GM12878 (cell line): ENCODE data around the gene STARD5. TPM values are rescaled to one million over a fixed set of nuclear protein-coding genes. Genes with fewer than 3 reads are reported as not detected.

Experiments
- CEBPB ChIP-seq, 2 experiments: fragments of 150-350 bp in 1 of 2; IDR thresholded peaks; 2 replicates each; pipeline ENCODE4 v1.6.1; 2012 to 2014; ENCODE audit warnings: low read depth in 2 of 2, low read length in 2 of 2, borderline replicate concordance in 1 of 2, inconsistent platforms in 1 of 2
- CTCF ChIP-seq, 3 experiments: IDR thresholded peaks in 2 of 3; conservative IDR thresholded peaks in 1 of 3; 2 replicates each; pipeline ENCODE4 v1.5.1; 2011; ENCODE audit warnings: low read depth in 3 of 3, low read length in 3 of 3, mild to moderate bottlenecking in 3 of 3, control low read depth in 2 of 3, moderate library complexity in 2 of 3, inconsistent platforms in 1 of 3, mixed read lengths in 1 of 3; ENCODE audit not compliant: control insufficient read depth in 2 of 3, insufficient read depth in 1 of 3; ENCODE audit errors: extremely low read depth in 1 of 3
- EP300 ChIP-seq, 2 experiments: fragments of 150-350 bp in 1 of 2; IDR thresholded peaks; 2 replicates each; pipeline ENCODE4 v1.6.1; 2011 to 2012; ENCODE audit warnings: low read depth in 2 of 2, low read length in 2 of 2, borderline replicate concordance in 1 of 2, improper control_type of control experiment in 1 of 2, inconsistent platforms in 1 of 2; ENCODE audit not compliant: control insufficient read depth in 1 of 2
- NRF1 ChIP-seq: conservative IDR thresholded peaks from 2 replicates; pipeline ENCODE4 v1.6.1; 2011; ENCODE audit warnings: mild to moderate bottlenecking, low read depth, low read length, improper control_type of control experiment
- POU2F2 ChIP-seq: IDR thresholded peaks from 3 replicates; pipeline ENCODE4 v1.6.1; 2011; ENCODE audit warnings: low read depth, mild to moderate bottlenecking, low read length, borderline replicate concordance
- SMC3 ChIP-seq: IDR thresholded peaks from 2 replicates; pipeline ENCODE4 v1.6.1; 2011; ENCODE audit warnings: low read length, improper control_type of control experiment, borderline replicate concordance
- YY1 ChIP-seq: IDR thresholded peaks from 2 replicates; pipeline ENCODE4 v1.6.1; 2011; ENCODE audit warnings: low read depth, mild to moderate bottlenecking, low read length
- ZBTB33 ChIP-seq: fragments of 450-650 bp; IDR thresholded peaks from 2 replicates; pipeline ENCODE4 v1.6.1; 2017; ENCODE audit warnings: mild to moderate bottlenecking
- polyA plus RNA-seq, 11 experiments: library from polyadenylated mRNA; depleted of rRNA in 4 of 11; unstranded in 6 of 11; stranded (reverse) in 5 of 11; fragments of >200 nt; fragmentation: Nextera tagmentation in 4 of 11; fragmentation: Illumina TruSeq in 1 of 11; extraction: Ambion mirVana in 4 of 11; extraction: Trizol in 1 of 11; gene quantifications; 1 replicate in 1 of 11; 2 replicates in 10 of 11; pipeline versions ENCODE4 v1.2.1 to v1.2.3, GENCODE V29; 2011 to 2016; ENCODE audit warnings: inconsistent platforms in 2 of 11, missing spikeins in 2 of 11, low read depth in 1 of 11
- total RNA-seq, 4 experiments: library from RNA; depleted of rRNA in 3 of 4; stranded (reverse); fragments of >200 nt in 3 of 4; fragmentation: Illumina TruSeq in 1 of 4; extraction: Trizol in 1 of 4; gene quantifications; 2 replicates each; pipeline versions ENCODE4 v1.2.1 to v1.2.3, GENCODE V29; 2013 to 2021

The STARD5 gene
- total and polyA plus RNA-seq, 10 of the 15 experiments (the other 5 are each of a cell fraction or from before 2014, with no cell fraction given), result 2.3 to 9.4 (median 4.7) TPM

GRCh38 chr15:81265944-81266775, 57.8 kb downstream of the STARD5 start (continued):
- TF ChIP-seq EP300 (IDR thresholded peaks at IDR 0.05; ENCODE audit: borderline replicate concordance in 1 of 2, control insufficient read depth in 1 of 2, low read depth in 2 of 2, low read length in 2 of 2), result no peak
- no peak for TF ChIP-seq NRF1
- peak; percentile 93 to 94 (median 94) for TF ChIP-seq CTCF (IDR thresholded peaks at IDR 0.05 in 2 of 3, conservative IDR thresholded peaks at IDR 0.05 in 1 of 3; ENCODE audit: control insufficient read depth in 2 of 3, extremely low read depth in 1 of 3, insufficient read depth in 1 of 3, low read depth in 3 of 3, low read length in 3 of 3)
- peak; percentile 53; the same call in 1 of the 3 replicates for TF ChIP-seq POU2F2
- TF ChIP-seq ZBTB33, result no peak
- TF ChIP-seq SMC3, result peak; percentile 89
- peak; percentile 60 for TF ChIP-seq YY1
- no peak for TF ChIP-seq CEBPB (IDR thresholded peaks at IDR 0.05; ENCODE audit: borderline replicate concordance in 1 of 2, low read depth in 2 of 2, low read length in 2 of 2)
